NCI-H1092 (cell line): ENCODE results near the gene KLHDC3.
"Not testable (repeated sequence)": the region's sequence is repeated elsewhere in the genome, so short reads cannot be mapped to it uniquely, and the experiment has no call there.

Source experiments
- DNase-seq: peaks from one replicate; lab custom pipeline; 2025; lab: John Stamatoyannopoulos, UW

KLHDC3 gene

DNA sequence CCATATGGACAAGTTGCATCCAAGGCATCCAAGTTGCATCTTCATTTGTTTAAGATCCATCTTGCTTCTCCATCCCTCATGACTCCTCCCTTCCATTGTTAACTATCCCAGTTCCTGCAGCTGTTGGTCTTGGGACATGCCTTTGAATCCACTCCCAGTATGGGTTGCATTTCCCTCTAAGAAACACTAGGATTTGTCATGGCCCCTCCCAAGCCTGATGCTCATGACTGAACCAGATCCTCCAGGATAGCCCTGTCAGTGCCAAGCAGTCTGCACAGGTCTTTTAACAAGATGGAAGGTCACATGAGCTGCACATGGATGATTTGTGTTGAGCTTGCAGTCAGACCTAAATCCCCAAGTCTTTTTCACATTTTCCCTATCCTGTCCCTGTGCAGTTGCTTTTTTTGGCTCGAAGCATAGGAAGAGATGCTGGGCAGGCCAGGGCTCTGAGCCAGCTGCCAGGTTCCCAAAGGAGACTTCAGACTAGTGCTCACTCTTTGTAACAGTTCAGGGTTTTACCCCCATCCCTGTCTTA, 25.5 kb upstream of the KLHDC3 start:
- no peak for DNase-seq

DNA sequence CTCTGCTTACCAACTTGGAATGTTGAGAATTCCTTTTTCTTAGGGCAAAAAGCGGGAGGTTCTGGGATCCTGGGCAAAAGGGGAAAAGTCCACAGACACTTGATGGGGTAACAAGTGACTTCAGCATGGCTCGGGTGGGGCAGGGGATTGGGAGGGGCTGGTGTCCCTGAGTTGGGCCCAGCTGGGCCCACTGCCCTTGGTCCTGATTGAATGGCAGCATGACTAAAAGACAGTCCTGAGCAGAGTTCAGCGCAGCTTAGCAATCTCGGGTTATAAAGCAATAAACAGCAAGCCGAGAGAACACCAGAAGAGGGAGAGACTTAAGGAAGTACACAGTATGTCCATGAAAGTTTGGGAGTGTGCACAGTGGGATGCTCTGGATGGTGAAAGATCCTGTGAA, 24.1 kb upstream of the KLHDC3 start:
- DNase-seq, result no peak

GRCh38 chr6:42993445-42993844, 20.6 kb upstream of the KLHDC3 start:
- no peak for DNase-seq

DNA sequence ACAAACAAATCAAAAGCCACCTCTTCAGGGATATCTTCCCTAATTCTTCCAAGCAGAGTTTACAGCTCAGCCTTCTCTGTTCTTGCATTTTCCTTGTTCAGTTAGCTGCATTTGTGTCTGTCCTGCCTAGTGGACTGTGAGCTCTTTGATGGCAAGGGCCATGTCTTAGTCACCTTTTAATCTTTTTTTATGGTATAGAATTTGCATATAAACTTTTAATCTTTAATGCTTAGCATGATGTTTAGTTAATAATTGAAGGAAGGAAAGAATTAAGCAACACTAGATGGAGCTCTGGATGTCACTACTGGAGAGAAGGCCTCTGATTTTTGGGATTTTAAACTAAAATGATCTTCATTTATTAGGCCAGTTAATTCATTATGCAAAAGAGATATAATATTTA, 17.5 kb upstream of the KLHDC3 start:
- no peak for DNase-seq

DNA sequence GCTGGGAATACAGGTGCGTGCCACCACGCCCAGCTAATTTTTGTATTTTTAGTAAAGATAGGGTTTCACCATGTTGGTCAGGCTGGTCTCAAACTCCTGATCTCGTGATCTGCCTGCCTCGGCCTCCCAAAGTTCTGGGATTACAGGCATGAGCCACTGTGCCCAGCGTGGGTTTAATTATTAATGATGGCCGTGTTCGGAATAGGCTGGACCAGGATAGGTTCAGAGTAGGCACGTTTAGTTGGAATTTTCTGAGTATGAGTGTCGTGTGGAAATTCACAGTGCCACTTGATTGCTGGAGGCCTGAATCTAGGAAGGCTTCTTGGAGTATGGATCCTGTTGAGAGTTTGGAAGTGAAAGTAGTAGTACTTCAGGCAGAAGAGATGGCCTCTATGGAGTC, 15.8 kb upstream of the KLHDC3 start:
- DNase-seq, result not testable (repeated sequence)

DNA sequence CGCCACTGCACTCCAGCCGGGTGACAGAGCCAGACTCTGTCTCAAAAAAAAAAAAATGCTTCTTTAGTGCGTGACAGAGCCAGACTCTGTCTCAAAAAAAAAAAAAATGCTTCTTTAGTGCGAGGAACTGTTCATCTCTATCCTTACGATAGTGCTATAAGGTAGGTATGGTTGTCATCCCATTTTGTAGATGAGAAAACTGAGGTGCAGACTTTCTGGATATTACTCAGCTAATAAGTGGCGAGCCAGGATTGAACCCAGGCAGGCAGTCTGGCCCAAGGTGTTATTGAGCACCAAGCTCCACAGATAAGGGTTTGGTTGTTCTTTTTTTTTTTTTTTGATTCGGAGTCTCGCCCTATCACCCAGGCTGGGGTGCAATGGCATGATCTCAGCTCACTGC, 12.2 kb upstream of the KLHDC3 start:
- DNase-seq, result no peak

DNA sequence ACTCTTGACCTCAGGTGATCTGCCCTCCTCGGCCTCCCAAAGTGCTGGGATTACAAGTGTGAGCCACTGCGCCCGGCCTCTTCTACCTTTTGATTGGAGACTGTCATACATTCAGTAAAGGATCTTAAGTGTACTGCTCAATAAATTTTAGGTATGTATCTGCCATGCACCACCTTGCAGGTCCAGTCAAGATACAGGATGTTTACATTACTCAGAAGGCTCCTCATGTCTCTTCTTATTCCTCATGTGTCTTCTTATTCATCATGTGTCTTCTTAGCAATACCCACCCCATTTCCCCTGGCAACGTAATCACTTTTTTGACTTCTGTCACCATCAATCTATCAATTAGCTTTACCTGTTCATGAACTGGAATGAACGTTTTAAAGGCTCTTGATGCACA, 8.2 kb upstream of the KLHDC3 start:
- DNase-seq, result no peak

DNA sequence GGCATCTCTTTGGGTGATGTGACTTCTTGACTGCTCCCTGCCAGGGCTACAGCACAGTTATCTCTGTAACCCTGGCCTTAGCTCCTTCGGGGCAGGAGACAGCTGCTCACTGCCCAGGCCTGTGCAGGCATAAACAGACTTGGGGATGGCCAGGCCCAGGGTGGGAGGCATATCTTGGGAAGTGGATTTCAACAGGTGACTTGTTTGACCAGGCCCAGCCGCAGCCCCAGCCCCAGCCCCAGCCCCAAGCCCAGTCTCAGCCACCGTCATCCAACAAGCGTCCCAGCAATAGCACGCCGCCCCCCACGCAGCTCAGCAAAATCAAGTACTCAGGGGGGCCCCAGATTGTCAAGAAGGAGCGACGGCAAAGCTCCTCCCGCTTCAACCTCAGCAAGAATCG, 7.8 kb upstream of the KLHDC3 start:
- no peak for DNase-seq

GRCh38 chr6:43007126-43007525, 6.9 kb upstream of the KLHDC3 start:
- no peak for DNase-seq

GRCh38 chr6:43009124-43009523, 4.9 kb upstream of the KLHDC3 start:
- DNase-seq, result peak; percentile 10

- no peak for DNase-seq
Measured at GRCh38 chr6:43011207-43011606, 2.8 kb upstream of the KLHDC3 start.

DNA sequence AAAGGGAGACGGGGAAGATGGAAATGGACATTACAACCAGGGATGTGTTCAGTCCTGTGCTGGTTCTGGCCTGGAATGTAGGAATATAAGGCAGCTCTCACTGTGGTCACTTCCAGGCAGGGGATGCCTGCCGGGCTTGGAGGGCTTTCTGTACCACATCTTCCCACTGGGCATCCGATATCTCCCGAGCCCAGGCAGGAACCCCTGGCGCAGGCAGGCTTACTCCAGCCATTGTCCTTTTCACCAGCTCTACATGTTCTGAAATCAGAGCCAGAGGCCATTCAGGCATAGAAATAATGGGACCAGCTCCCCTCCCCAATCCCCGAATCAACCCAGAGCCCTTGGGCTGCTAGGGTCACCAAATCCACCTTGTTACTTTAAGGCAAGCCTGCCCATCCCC, 1.7 kb upstream of the KLHDC3 start:
- no peak for DNase-seq

GRCh38 chr6:43013097-43013842, 779 bp upstream of the KLHDC3 start:
- no peak for DNase-seq

DNA sequence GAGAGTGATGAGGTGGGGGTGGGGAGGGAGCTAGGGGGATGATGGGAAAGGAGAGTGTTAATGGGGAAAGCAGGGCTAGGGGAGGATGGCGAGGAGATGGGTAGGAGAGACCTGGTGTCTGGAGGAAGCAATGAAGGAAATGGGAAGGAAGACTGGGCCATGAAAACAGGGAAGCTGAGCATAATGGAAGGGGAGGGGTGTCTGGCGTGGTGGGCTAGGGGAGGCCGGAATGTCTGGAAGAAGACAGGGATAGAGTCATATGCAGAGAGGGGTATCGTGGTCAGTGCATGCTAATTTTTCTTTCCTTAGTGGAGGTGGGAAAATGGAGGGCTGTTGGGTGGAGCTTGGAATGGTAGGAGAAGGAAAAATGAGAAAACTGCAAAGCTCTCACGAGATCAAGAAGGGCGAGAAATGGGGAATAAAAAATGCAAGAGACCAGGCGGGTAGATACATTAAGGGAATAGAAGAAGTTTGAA, 423 bp downstream of the KLHDC3 start:
- DNase-seq, result no peak

GRCh38 chr6:43016176-43016942, 2.3 kb downstream of the KLHDC3 start:
- no peak for DNase-seq

GRCh38 chr6:43016943-43017334, 2.9 kb downstream of the KLHDC3 start:
- DNase-seq, result no peak

GRCh38 chr6:43019152-43019551, 5.1 kb downstream of the KLHDC3 start:
- no peak for DNase-seq

- DNase-seq, result no peak
Measured at GRCh38 chr6:43020052-43020705, 6.1 kb downstream of the KLHDC3 start.

- no peak for DNase-seq
Measured at GRCh38 chr6:43020847-43021246, 6.8 kb downstream of the KLHDC3 start.

DNA sequence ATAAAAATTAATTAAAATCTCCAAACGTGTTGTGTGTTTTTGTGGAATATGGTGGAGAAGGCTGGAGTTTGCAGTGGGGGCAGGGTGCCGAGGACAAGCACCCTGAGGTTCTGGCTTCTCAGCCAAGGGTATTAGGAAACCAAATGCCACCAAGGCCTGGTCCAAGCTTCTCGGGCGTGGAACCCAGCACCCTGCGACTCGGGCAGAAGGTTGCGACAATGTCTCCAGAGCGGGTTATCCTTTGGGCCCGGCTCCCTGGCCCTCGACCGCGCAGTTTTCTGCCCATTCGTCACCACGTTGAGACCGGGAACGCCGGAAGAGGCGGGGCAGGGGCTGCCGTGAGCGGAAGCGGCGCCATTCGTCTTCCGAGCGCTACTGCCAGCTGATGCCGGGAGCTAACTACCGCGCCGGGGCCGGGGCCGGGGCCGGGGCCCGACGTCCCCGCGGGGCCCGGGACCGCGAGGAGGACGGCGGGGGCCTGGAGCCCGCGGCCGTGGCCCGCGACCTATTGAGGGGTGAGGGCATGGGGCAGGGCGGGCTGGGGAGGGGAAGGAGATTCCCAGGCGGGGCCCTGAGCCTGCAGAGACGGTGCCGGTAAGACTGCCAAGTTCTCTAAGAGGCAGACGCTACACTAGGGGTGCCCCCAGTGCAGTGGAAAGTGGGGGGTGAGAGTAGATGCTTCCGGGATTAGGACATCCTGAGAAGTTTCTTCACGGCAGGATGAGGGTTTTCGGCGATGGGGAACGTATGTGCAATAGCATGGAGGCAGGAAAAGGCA, 7.4 kb downstream of the KLHDC3 start, which contains the start of gene RRP36:
RRP36 (plus strand) TSS at position 354 of the 778 bp plus-strand sequence; CDS start at position 386, 32 bp downstream.
- DNase-seq, result peak; percentile 51

DNA sequence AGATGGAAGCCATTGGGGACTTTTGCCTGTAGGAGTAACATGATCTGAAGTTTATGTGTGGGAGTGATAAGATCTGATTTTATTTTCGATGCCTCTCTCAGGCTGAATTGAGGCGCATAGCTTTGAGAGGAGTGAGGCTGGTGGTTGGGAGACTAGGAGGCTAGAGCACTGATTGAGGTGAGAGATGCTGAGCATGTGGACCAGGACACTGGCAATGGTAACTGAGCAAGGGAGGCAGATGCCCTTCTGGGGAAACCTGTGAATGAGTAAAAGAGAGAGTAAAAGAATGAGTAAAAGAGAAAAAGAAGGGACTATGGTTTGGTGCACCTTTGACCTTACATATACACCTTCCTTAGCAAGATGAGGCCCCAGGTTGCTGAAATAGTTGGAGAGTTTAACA, 10.4 kb downstream of the KLHDC3 start:
- no peak for DNase-seq

DNA sequence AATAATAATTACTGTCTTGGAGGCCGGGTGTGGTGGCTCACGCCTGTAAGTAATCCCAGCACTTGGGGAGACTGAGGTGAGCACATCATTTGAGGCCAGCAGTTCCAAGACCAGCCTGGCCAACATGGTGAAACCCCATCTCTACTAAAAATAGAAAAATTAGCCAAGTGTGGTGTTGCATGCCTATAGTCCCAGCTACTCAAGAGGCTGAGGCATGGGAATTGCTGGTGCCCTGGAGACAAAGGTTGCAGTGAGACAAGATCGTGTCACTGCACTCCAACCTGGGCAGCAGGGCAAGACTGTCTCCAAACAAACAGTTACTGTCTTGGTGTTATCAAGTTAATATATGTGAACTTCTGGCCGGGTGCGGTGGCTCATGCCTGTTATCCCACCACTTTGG, 12.3 kb downstream of the KLHDC3 start:
- DNase-seq, result no peak
